HG03354 (cell line): Measurements from ENCODE around the gene DALRD3.

ENCODE experiments used
- ATAC-seq: cut with Tn5 transposase; IDR thresholded peaks from one replicate; pipeline ENCODE4 v1.9.1; 2021; ENCODE audit warnings: mild to moderate bottlenecking; ENCODE audit not compliant: unreplicated experiment, poor library complexity, severe bottlenecking

DALRD3 gene

GRCh38 chr3:49006408-49007067 lies 11.8 kb downstream of the DALRD3 start:
- peak; percentile 7 for ATAC-seq

GRCh38 chr3:49005998-49006397 lies 12.4 kb downstream of the DALRD3 start:
- no peak for ATAC-seq

- ATAC-seq: no peak
Measured at GRCh38 chr3:49005303-49005680, 13.1 kb downstream of the DALRD3 start.

GRCh38 chr3:49004352-49005302 lies 13.8 kb downstream of the DALRD3 start:
- no peak for ATAC-seq

- ATAC-seq: no peak
Measured at GRCh38 chr3:49001155-49001554, 17.2 kb downstream of the DALRD3 start.

- ATAC-seq: no peak
Measured at GRCh38 chr3:48999085-48999858, 19.1 kb downstream of the DALRD3 start.

GRCh38 chr3:48997714-48998637 lies 20.4 kb downstream of the DALRD3 start:
- no peak for ATAC-seq

GRCh38 chr3:48997102-48997635 lies 21.2 kb downstream of the DALRD3 start:
- ATAC-seq: no peak

GRCh38 chr3:48996640-48997039 lies 21.7 kb downstream of the DALRD3 start:
- no peak for ATAC-seq

- no peak for ATAC-seq
Measured at GRCh38 chr3:48993834-48994233, 24.5 kb downstream of the DALRD3 start.

GRCh38 chr3:48991851-48992545 lies 26.4 kb downstream of the DALRD3 start:
- no peak for ATAC-seq

GRCh38 chr3:48990636-48991469 lies 27.5 kb downstream of the DALRD3 start:
- ATAC-seq: peak; percentile 24

- peak; percentile 65 for ATAC-seq
Measured at GRCh38 chr3:48989796-48990635, 28.4 kb downstream of the DALRD3 start, which contains the start of gene P4HTM. P4HTM (plus strand) TSS chr3:48990241; CDS start chr3:48990257, 16 bp downstream.

- ATAC-seq: no peak
Measured at GRCh38 chr3:48989126-48989795, 29.1 kb downstream of the DALRD3 start.

- no peak for ATAC-seq
Measured at GRCh38 chr3:48985831-48986376, 32.5 kb downstream of the DALRD3 start.

GRCh38 chr3:48984663-48985062 lies 33.7 kb downstream of the DALRD3 start:
- ATAC-seq: no peak
